Hepatocyte (in vitro differentiated cells): Measurements from ENCODE around the gene ULK4. TPM values are rescaled to one million over a fixed set of nuclear protein-coding genes. Genes with fewer than 3 reads are reported as not detected.

Experiments
- DNase-seq: peaks from one replicate; pipeline ENCODE4 v3.0.0-alpha.2; 2016; ENCODE audit warnings: low spot score
- H2AFZ ChIP-seq: fragments of 200-600 bp; sonication (generic); 2 replicates; pipeline ENCODE4 v1.6.0; 2016; ENCODE audit warnings: antibody characterized with exemption, mild to moderate bottlenecking
- H3K27ac ChIP-seq: fragments of 200-600 bp; sonication (generic); 2 replicates; pipeline ENCODE4 v1.5.1; 2016; ENCODE audit warnings: mild to moderate bottlenecking
- H3K27me3 ChIP-seq: fragments of 200-600 bp; sonication (generic); 2 replicates; pipeline ENCODE4 v1.6.1; 2016
- H3K36me3 ChIP-seq: fragments of 200-600 bp; sonication (generic); replicated peaks from 2 replicates; pipeline ENCODE4 v1.5.1; 2016; ENCODE audit warnings: low read depth; ENCODE audit not compliant: insufficient read depth
- H3K4me1 ChIP-seq: fragments of 200-600 bp; sonication (generic); 2 replicates; pipeline ENCODE4 v1.5.1; 2016; ENCODE audit warnings: mild to moderate bottlenecking, moderate library complexity; ENCODE audit not compliant: insufficient read depth
- H3K4me2 ChIP-seq: fragments of 200-600 bp; sonication (generic); 2 replicates; pipeline ENCODE4 v1.6.0; 2016
- H3K4me3 ChIP-seq: fragments of 200-600 bp; sonication (generic); 2 replicates; pipeline ENCODE4 v1.5.1; 2016; ENCODE audit warnings: mild to moderate bottlenecking
- H3K79me2 ChIP-seq: fragments of 200-600 bp; sonication (generic); 2 replicates; pipeline ENCODE4 v1.6.0; 2017; ENCODE audit warnings: mild to moderate bottlenecking
- H3K9me2 ChIP-seq: fragments of 200-600 bp; sonication (generic); replicated peaks from 2 replicates; pipeline ENCODE4 v1.6.0; 2017; ENCODE audit warnings: mild to moderate bottlenecking; ENCODE audit not compliant: insufficient read depth
- H3K9me3 ChIP-seq: fragments of 200-600 bp; sonication (generic); 2 replicates; pipeline ENCODE4 v1.5.1; 2016; ENCODE audit warnings: low read depth, mild to moderate bottlenecking
- H4K20me1 ChIP-seq: fragments of 200-600 bp; sonication (generic); 2 replicates; pipeline ENCODE4 v1.6.0; 2016; ENCODE audit warnings: mild to moderate bottlenecking; ENCODE audit not compliant: insufficient read depth, poor library complexity, severe bottlenecking
- CTCF ChIP-seq: fragments of 200-600 bp; sonication (generic); IDR thresholded peaks from 2 replicates; pipeline ENCODE4 v1.5.1; 2016; ENCODE audit warnings: antibody characterized with exemption, mild to moderate bottlenecking; ENCODE audit not compliant: poor library complexity
- EZH2 ChIP-seq: fragments of 200-600 bp; sonication (generic); IDR thresholded peaks from 2 replicates; pipeline ENCODE4 v1.6.1; 2016; ENCODE audit warnings: antibody characterized with exemption, mild to moderate bottlenecking, borderline replicate concordance
- EZH2phosphoT487 ChIP-seq: fragments of 200-600 bp; sonication (generic); IDR thresholded peaks from one replicate; pipeline ENCODE4 v1.6.1; 2018; ENCODE audit warnings: antibody characterized with exemption, mild to moderate bottlenecking, low read depth, moderate library complexity; ENCODE audit not compliant: unreplicated experiment, severe bottlenecking
- WGBS: methylation state at CpG from one replicate; pipeline ENCODE4 v1.1.6; 2016; ENCODE audit warnings: low lambda C conversion rate; ENCODE audit errors: missing lambda C conversion rate; 5-methylcytosine and 5-hydroxymethylcytosine counted together
- polyA plus RNA-seq: library from polyadenylated mRNA; unstranded; fragments of >200 nt; fragmentation: Nextera tagmentation; extraction: Ambion mirVana; gene quantifications from 2 replicates; pipeline ENCODE4 v1.2.1, GENCODE V29; 2016
- total RNA-seq: library from RNA; depleted of rRNA; stranded (reverse); fragments of >200 nt; gene quantifications from 2 replicates; pipeline ENCODE4 v1.2.3, GENCODE V29; 2014

ULK4 gene
- total and polyA plus RNA-seq, 2 experiments from 2014 or later, result 3.8 to 9.1 TPM

DNA sequence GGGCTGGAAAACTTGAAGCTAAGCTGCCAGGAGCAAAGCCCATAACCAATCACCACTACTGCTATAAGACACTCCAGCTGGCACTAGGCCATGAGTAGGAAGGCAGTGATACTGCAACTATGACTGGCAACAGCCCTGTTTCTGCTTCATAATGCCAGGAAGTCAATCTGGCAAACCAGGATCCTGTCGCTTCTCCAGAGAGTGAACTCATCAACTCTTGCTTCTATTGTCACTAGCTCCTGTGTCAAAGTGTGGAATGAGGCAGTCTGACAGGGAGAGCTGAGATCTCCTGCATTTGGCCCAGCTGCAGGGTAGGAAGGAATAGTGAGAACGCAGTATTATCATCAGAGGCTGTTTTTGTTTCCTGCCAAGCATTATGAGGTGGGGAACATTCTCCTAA lies 657.3 kb downstream of the ULK4 start:
- Histone ChIP-seq H3K36me3 (no peaks in the 10 kb centered on the region), H2AFZ (no peak overlapping the region), H3K9me2 (no peaks in the 10 kb centered on the region), H3K9me3 (no peaks in the 10 kb centered on the region), H3K4me2 (no peak overlapping the region), H4K20me1 (no peaks in the 10 kb centered on the region), H3K27ac (no peak overlapping the region), H3K79me2 (no peaks in the 10 kb centered on the region), H3K27me3 (no peaks in the 10 kb centered on the region), H3K4me1 (no peaks in the 10 kb centered on the region), H3K4me3 (no peak overlapping the region)
- 79% methylated on average over 2 of the region's 2 CpGs for WGBS
- TF ChIP-seq EZH2phosphoT487 (no peak), EZH2 (no peak), CTCF (no peak)
- peak; percentile 18 for DNase-seq

GRCh38 chr3:41302295-41302694 lies 659.6 kb downstream of the ULK4 start:
- TF ChIP-seq EZH2 (no peak), EZH2phosphoT487 (peak; percentile 37)
- no peak overlapping the region for H3K27ac ChIP-seq
- H3K9me3 ChIP-seq, result no peaks in the 10 kb centered on the region
- H3K4me3 ChIP-seq, result no peak overlapping the region
- no peak overlapping the region for H2AFZ ChIP-seq
- WGBS, result 60% methylated on average over 4 of the region's 4 CpGs
- no peak for DNase-seq
- H4K20me1 ChIP-seq, result no peaks in the 10 kb centered on the region
- H3K79me2 ChIP-seq, result no peaks in the 10 kb centered on the region
- H3K9me2 ChIP-seq, result no peaks in the 10 kb centered on the region
- H3K4me1 ChIP-seq, result no peaks in the 10 kb centered on the region
- H3K36me3 ChIP-seq, result no peaks in the 10 kb centered on the region
- no peaks in the 10 kb centered on the region for H3K27me3 ChIP-seq
- no peak overlapping the region for H3K4me2 ChIP-seq

DNA sequence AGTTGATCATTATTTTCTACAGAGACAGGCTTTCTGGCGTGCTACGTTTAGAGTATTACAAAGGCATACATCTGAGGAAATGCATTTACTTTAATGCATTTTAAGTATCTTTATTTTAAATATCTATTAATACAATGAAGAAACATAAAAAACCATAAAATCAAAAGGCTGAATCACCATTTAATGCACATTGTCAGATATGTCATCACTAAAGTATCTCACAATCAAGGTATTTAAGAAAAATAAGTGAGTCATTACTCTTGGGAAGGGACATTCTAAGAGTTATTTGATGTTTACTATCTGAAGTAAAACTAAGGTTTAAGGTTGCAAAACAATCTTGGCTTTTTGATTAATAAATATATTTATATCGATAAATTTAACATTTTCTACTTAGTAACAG lies 660.4 kb downstream of the ULK4 start:
- H3K36me3 ChIP-seq, result no peaks in the 10 kb centered on the region
- DNase-seq, result no peak
- no peaks in the 10 kb centered on the region for H3K4me1 ChIP-seq
- TF ChIP-seq CTCF (no peak), EZH2phosphoT487 (no peak), EZH2 (no peak)
- WGBS, result 90% methylated on average over 3 of the region's 3 CpGs
- no peak overlapping the region for H2AFZ ChIP-seq
- no peak overlapping the region for H3K27ac ChIP-seq
- H3K4me3 ChIP-seq, result no peak overlapping the region
- no peaks in the 10 kb centered on the region for H3K27me3 ChIP-seq
- no peaks in the 10 kb centered on the region for H3K79me2 ChIP-seq
- no peaks in the 10 kb centered on the region for H4K20me1 ChIP-seq
- no peaks in the 10 kb centered on the region for H3K9me2 ChIP-seq
- no peak overlapping the region for H3K4me2 ChIP-seq
- no peaks in the 10 kb centered on the region for H3K9me3 ChIP-seq

GRCh38 chr3:41299036-41299435 lies 662.9 kb downstream of the ULK4 start:
- H3K4me1 ChIP-seq, result no peaks in the 10 kb centered on the region
- no peak overlapping the region for H3K4me3 ChIP-seq
- 86% methylated on average over 3 of the region's 3 CpGs for WGBS
- H4K20me1 ChIP-seq, result no peaks in the 10 kb centered on the region
- no peaks in the 10 kb centered on the region for H3K36me3 ChIP-seq
- no peaks in the 10 kb centered on the region for H3K9me2 ChIP-seq
- no peak overlapping the region for H3K27ac ChIP-seq
- no peaks in the 10 kb centered on the region for H3K9me3 ChIP-seq
- H3K27me3 ChIP-seq, result no peaks in the 10 kb centered on the region
- TF ChIP-seq EZH2, result no peak
- no peak for TF ChIP-seq EZH2phosphoT487
- TF ChIP-seq CTCF, result no peak
- no peak overlapping the region for H3K4me2 ChIP-seq
- DNase-seq, result no peak
- H2AFZ ChIP-seq, result no peak overlapping the region
- H3K79me2 ChIP-seq, result no peaks in the 10 kb centered on the region
